Right cardiac atrium (tissue), 5 donors: ENCODE data around the gene ANKRD6. TPM values are rescaled to one million over a fixed set of nuclear protein-coding genes. Genes with fewer than 3 reads are reported as not detected.
"Not testable (repeated sequence)": the region's sequence is repeated elsewhere in the genome, so short reads cannot be mapped to it uniquely, and the experiment has no call there.

Experiments
- ATAC-seq, 2 donors: fragments of 200-7000 bp; cut with Tn5 transposase; one replicate each; pipeline versions ENCODE4 v1.8.0 to v1.9.1; 2020; ENCODE audit warnings: moderate library complexity in 2 of 2, mild to moderate bottlenecking in 1 of 2
- DNase-seq, 3 donors: peaks; one replicate each; pipeline ENCODE4 v3.0.0-alpha.2; 2020
- H3K27ac ChIP-seq: one replicate; pipeline ENCODE4 v1.5.1; 2013; ENCODE audit warnings: mild to moderate bottlenecking, low read length, control low read depth, moderate library complexity
- H3K27me3 ChIP-seq: one replicate; pipeline ENCODE4 v1.6.1; 2013; ENCODE audit not compliant: control insufficient read depth, insufficient read depth
- H3K4me1 ChIP-seq: one replicate; pipeline ENCODE4 v1.6.1; 2013; ENCODE audit warnings: low read length; ENCODE audit not compliant: control insufficient read depth, insufficient read depth
- H3K4me3 ChIP-seq: one replicate; pipeline ENCODE4 v1.5.1; 2013; ENCODE audit warnings: low read length, control low read depth
- H3K9me3 ChIP-seq: one replicate; pipeline ENCODE4 v1.6.1; 2013; ENCODE audit warnings: low read length; ENCODE audit not compliant: control insufficient read depth
- WGBS: extraction: QIAGEN DNeasy Blood & Tissue Kit; methylation state at CpG from one replicate; pipeline ENCODE4 v1.1.7; 2013; 5-methylcytosine and 5-hydroxymethylcytosine counted together
- intact Hi-C, 4 donors: fragments of 100-400 bp; cut with DNase I; formaldehyde crosslinking; loops; one replicate each; pipeline versions ENCODE4 v1.11.0 to v1.14.0; 2022 to 2023
- polyA plus RNA-seq: library from polyadenylated mRNA; stranded (reverse); fragments of 200-250 nt; gene quantifications from one replicate; pipeline ENCODE4 v1.2.3, GENCODE V29; 2013
- total RNA-seq, 4 donors: library from RNA; stranded (reverse); fragmentation: NEBNext Ultra II Directional; extraction: Animal tissue kit (Norgen Biotek cat#: 25700); gene quantifications; one replicate each; pipeline ENCODE4 v1.2.1, GENCODE V29; 2021
- donor health status: healthy with polysubstance abuse.
- donor health status: DM: no; HTN: yes; CAD: no.
- donor health status: DM: no; HTN: no; CAD: no.
- donor health status: DM: no; HTN: yes; CAD: no; lungs with severe emphysema.
- donor health status: DM: yes; HTN: yes; CAD: no.

ANKRD6 gene
- total and polyA plus RNA-seq, 5 donors = 6.7 to 22.8 (median 19.8) TPM

GRCh38 chr6:89605861-89606260 lies 172.9 kb downstream of the ANKRD6 start:
- ATAC-seq (no peak), DNase-seq (no peak)
- Histone ChIP-seq H3K27me3 (no peaks in the 10 kb centered on the region), H3K27ac (no peak overlapping the region), H3K9me3 (no peaks in the 10 kb centered on the region), H3K4me3 (no peak overlapping the region), H3K4me1 (no peaks in the 10 kb centered on the region)
- intact Hi-C loops = loop anchor here in 3 of 4 donors (2.0 to 5.0 kb wide), 2 partner anchors 173 to 174 kb away; partner anchors contain the start of gene ANKRD6 (in 3 of the 3)
- 91% methylated on average over 5 of the region's 5 CpGs for WGBS

- peak; percentile 78 to 79 for ATAC-seq
- Histone ChIP-seq H3K27ac (no peak overlapping the region), H3K27me3 (no peaks in the 10 kb centered on the region), H3K4me1 (no peaks in the 10 kb centered on the region), H3K4me3 (no peak overlapping the region), H3K9me3 (no peaks in the 10 kb centered on the region)
- intact Hi-C loops = loop anchor here in 1 of 4 donors (5.0 kb wide), 1 partner anchor 178 kb away; the partner anchor contains the start of gene ANKRD6
- DNase-seq = peak; percentile 74 to 89 (median 86)
- 48% methylated on average over 11 of the region's 11 CpGs for WGBS
Measured at GRCh38 chr6:89610149-89610642, 177.2 kb downstream of the ANKRD6 start.

- Histone ChIP-seq H3K27me3 (no peaks in the 10 kb centered on the region), H3K4me1 (no peaks in the 10 kb centered on the region), H3K27ac (no peak overlapping the region), H3K9me3 (no peaks in the 10 kb centered on the region), H3K4me3 (no peak overlapping the region)
- intact Hi-C loops = loop anchor here in 1 of 4 donors (5.0 kb wide), 1 partner anchor 179 kb away; the partner anchor contains the start of gene ANKRD6
- DNase-seq (no peak), ATAC-seq (no peak)
Measured at GRCh38 chr6:89611666-89612065, 178.7 kb downstream of the ANKRD6 start.

- intact Hi-C loops = loop anchor here in 1 of 4 donors (5.0 kb wide), 1 partner anchor 180 kb away; the partner anchor contains the start of gene ANKRD6
- no peaks in the 10 kb centered on the region for H3K9me3 ChIP-seq
- no peaks in the 10 kb centered on the region for H3K4me1 ChIP-seq
- H3K27ac ChIP-seq = no peak overlapping the region
- WGBS = 91% methylated on average over 12 of the region's 12 CpGs
- no peaks in the 10 kb centered on the region for H3K27me3 ChIP-seq
- DNase-seq = no peak
- H3K4me3 ChIP-seq = no peak overlapping the region
- no peak for ATAC-seq
Measured at GRCh38 chr6:89612121-89612520, 179.2 kb downstream of the ANKRD6 start.

- intact Hi-C loops = loop anchor here in 1 of 4 donors (5.0 kb wide), 1 partner anchor 181 kb away; the partner anchor contains the start of gene ANKRD6
- Histone ChIP-seq H3K4me1 (no peaks in the 10 kb centered on the region), H3K9me3 (no peaks in the 10 kb centered on the region), H3K27me3 (no peaks in the 10 kb centered on the region), H3K4me3 (no peak overlapping the region), H3K27ac (no peak overlapping the region)
- ATAC-seq (no peak), DNase-seq (no peak)
- 79% methylated on average over 5 of the region's 5 CpGs for WGBS
Measured at GRCh38 chr6:89613790-89614189, 180.8 kb downstream of the ANKRD6 start.

GRCh38 chr6:89615882-89616281 lies 182.9 kb downstream of the ANKRD6 start:
- DNase-seq = no peak
- 88% methylated on average over 5 of the region's 5 CpGs for WGBS
- H3K27ac ChIP-seq = no peak overlapping the region
- intact Hi-C loops = no loop called here
- no peaks in the 10 kb centered on the region for H3K27me3 ChIP-seq
- H3K4me1 ChIP-seq = no peaks in the 10 kb centered on the region
- no peaks in the 10 kb centered on the region for H3K9me3 ChIP-seq
- no peak for ATAC-seq
- H3K4me3 ChIP-seq = no peak overlapping the region

GRCh38 chr6:89616531-89616930 lies 183.6 kb downstream of the ANKRD6 start:
- no peaks in the 10 kb centered on the region for H3K4me1 ChIP-seq
- no peaks in the 10 kb centered on the region for H3K27me3 ChIP-seq
- no peak overlapping the region for H3K4me3 ChIP-seq
- DNase-seq (no peak), ATAC-seq (no peak)
- intact Hi-C loops = no loop called here
- 96% methylated on average over 5 of the region's 5 CpGs for WGBS
- no peaks in the 10 kb centered on the region for H3K9me3 ChIP-seq
- no peak overlapping the region for H3K27ac ChIP-seq

GRCh38 chr6:89618026-89618425 lies 185.1 kb downstream of the ANKRD6 start:
- no peaks in the 10 kb centered on the region for H3K4me1 ChIP-seq
- ATAC-seq (no peak), DNase-seq (no peak)
- H3K4me3 ChIP-seq = no peak overlapping the region
- H3K27ac ChIP-seq = no peak overlapping the region
- no peaks in the 10 kb centered on the region for H3K9me3 ChIP-seq
- WGBS = 94% methylated on average over 6 of the region's 6 CpGs
- H3K27me3 ChIP-seq = no peaks in the 10 kb centered on the region
- intact Hi-C loops = no loop called here

GRCh38 chr6:89619567-89619966 lies 186.6 kb downstream of the ANKRD6 start:
- intact Hi-C loops = no loop called here
- Histone ChIP-seq H3K4me3 (no peak overlapping the region), H3K27ac (no peak overlapping the region), H3K27me3 (no peaks in the 10 kb centered on the region), H3K9me3 (no peaks in the 10 kb centered on the region), H3K4me1 (no peaks in the 10 kb centered on the region)
- no peak for DNase-seq
- WGBS = 96% methylated on average over 6 of the region's 6 CpGs
- ATAC-seq = no peak

GRCh38 chr6:89623749-89624148 lies 190.8 kb downstream of the ANKRD6 start:
- DNase-seq (no peak), ATAC-seq (no peak)
- H3K27me3 ChIP-seq = no peaks in the 10 kb centered on the region
- 88% methylated on average over 8 of the region's 8 CpGs for WGBS
- intact Hi-C loops = no loop called here
- no peaks in the 10 kb centered on the region for H3K9me3 ChIP-seq
- no peak overlapping the region for H3K4me3 ChIP-seq
- no peaks in the 10 kb centered on the region for H3K4me1 ChIP-seq
- no peak overlapping the region for H3K27ac ChIP-seq

- Histone ChIP-seq H3K27ac (no peak overlapping the region), H3K9me3 (no peaks in the 10 kb centered on the region), H3K4me3 (no peak overlapping the region), H3K4me1 (no peaks in the 10 kb centered on the region), H3K27me3 (no peaks in the 10 kb centered on the region)
- 67% methylated on average over 9 of the region's 9 CpGs for WGBS
- ATAC-seq = peak; percentile 75 to 79
- intact Hi-C loops = no loop called here
- peak in 2 of 3 donors; percentile 35 to 63 for DNase-seq
Measured at GRCh38 chr6:89630488-89630887, 197.5 kb downstream of the ANKRD6 start.

GRCh38 chr6:89636412-89636811 lies 203.5 kb downstream of the ANKRD6 start:
- WGBS = 96% methylated on average over 3 of the region's 3 CpGs
- H3K27me3 ChIP-seq, H3K4me3 ChIP-seq, H3K9me3 ChIP-seq, H3K27ac ChIP-seq, ATAC-seq, intact Hi-C loops, DNase-seq, H3K4me1 ChIP-seq: not testable (repeated sequence)
